Myocyte (in vitro differentiated cells): ENCODE results near the gene HLA-DQB1. TPM values are rescaled to one million over a fixed set of nuclear protein-coding genes. Genes with fewer than 3 reads are reported as not detected.
"Not testable (repeated sequence)": the region's sequence is repeated elsewhere in the genome, so short reads cannot be mapped to it uniquely, and the experiment has no call there.

Experiments
- DNase-seq: peaks from one replicate; pipeline ENCODE4 v3.0.0-alpha.2; 2012; ENCODE audit warnings: low read depth
- polyA plus RNA-seq: library from polyadenylated mRNA; unstranded; fragments of >200 nt; gene quantifications from one replicate; pipeline ENCODE4 v1.2.1, GENCODE V29; 2012; ENCODE audit warnings: missing spikeins
- total RNA-seq: library from RNA; depleted of rRNA; stranded (reverse); fragments of >200 nt; gene quantifications from 2 replicates; pipeline ENCODE4 v1.2.3, GENCODE V29; 2014

Gene HLA-DQB1
- total RNA-seq, result not detected in 2 replicates
- not detected for polyA plus RNA-seq

- peak; percentile 6 for DNase-seq
Observed at GRCh38 chr6:32666420-32667300, at the start of gene HLA-DQB1. Gene HLA-DQB1 (minus strand): TSS chr6:32666657. CDS start chr6:32666607, 50 bp downstream.

GRCh38 chr6:32713241-32713640 lies 46.8 kb upstream of the HLA-DQB1 start:
- DNase-seq, result no peak

DNA sequence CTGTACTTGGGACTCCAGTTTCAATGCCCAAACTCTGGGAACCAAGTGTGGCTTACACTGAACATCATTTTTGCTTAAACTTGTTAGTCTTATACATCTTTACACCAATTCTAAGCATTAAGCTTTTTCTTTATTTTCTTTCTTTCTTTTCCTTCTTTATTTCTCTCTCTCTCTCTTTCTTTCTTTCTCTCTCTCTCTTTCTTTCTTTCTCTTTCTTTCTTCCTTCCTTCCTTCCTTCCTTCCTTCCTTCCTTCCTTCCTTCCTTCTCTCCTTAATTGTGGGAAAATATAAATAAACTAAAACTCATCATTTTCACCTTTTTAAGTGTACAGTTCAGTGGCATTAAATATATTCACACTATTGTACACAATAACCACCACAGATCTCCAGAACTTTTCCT lies 43.2 kb upstream of the HLA-DQB1 start:
- DNase-seq, result no peak

- not testable (repeated sequence) for DNase-seq
Observed at GRCh38 chr6:32705164-32705563, 38.7 kb upstream of the HLA-DQB1 start.

DNA sequence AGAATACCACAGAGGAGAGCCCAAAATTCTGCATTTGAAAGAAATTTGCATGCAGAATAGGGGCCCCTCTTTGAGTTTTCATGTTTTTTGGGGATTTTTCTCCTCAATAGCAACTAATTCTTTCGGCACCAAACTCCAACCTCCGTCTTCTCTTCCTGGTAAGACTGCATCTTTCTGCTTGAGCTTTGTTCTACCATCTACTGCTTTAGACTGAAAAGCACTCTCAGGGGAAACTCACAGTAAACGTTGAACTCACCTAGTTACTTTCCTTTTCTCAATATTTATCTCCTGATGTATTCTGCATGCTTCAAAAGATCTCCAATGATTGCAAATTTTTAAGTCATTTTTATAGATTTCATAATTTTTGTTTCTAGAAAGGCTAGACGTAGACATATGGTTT lies 36.9 kb upstream of the HLA-DQB1 start:
- DNase-seq, result no peak

- DNase-seq, result peak; percentile 71
Observed at GRCh38 chr6:32700391-32701040, 34.1 kb upstream of the HLA-DQB1 start.

DNA sequence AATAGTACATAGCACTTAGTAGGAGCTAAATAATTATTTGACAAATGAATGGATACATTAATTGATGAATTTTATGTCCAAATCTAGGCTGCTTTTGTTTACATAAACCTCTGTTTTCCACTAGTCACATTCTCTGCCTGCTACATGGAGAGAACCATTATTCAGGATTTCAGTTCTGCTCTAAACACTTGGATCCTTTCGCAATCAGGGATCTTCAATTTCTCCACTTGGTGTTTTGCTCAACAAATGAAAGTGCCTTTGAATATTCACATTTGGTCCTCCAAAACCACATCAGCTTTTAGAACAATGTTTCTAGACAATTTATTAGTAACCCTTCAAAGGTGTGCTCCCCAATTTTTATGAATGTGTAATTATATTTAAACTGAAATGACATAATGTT lies 30.6 kb upstream of the HLA-DQB1 start:
- no peak for DNase-seq

- DNase-seq, result no peak
Observed at GRCh38 chr6:32692019-32692418, 25.6 kb upstream of the HLA-DQB1 start.

DNA sequence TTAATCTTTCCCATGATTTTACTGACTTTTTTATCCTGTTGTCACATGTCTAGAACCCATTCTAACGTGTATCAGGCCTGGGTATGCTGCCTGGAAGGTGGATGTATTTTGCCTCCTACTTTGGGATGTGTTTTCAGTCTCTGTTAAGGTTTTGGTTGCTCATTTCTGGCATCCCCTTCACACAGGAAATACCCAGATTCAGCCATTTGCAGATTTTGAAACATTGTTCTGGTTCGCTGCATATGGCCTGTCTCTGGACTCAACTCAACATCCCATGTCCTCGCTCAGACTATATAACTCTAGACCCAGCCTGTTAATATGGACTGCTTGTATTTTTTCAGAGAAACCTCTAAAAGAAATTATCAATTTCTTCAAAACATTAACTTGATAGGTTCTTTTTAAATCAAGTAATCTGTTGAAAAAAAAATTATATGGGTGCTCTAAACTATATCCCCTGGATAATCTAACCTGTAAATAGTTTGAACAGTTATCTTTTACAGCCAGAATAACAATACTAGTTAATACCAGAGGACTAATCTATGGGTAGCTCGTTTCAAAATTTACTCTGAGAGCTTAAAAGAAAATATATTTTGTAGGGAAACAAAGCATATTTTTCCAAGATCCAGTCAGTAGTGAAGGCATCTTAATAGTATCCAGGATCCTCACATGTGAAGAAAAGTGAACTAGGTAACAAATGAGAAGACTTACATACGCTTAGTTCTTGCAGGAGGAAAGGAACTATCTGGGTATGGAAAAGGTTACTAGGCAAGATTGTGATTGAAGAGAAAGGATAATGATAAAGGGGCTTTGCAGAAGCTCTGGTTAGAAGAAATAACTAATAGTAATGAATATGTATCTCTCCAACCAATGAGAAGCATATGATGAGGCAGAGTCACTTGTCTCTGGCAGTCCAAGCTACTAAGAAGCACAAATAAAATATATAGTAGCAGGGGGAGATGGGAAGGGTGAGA lies 23.4 kb upstream of the HLA-DQB1 start:
- no peak for DNase-seq

DNA sequence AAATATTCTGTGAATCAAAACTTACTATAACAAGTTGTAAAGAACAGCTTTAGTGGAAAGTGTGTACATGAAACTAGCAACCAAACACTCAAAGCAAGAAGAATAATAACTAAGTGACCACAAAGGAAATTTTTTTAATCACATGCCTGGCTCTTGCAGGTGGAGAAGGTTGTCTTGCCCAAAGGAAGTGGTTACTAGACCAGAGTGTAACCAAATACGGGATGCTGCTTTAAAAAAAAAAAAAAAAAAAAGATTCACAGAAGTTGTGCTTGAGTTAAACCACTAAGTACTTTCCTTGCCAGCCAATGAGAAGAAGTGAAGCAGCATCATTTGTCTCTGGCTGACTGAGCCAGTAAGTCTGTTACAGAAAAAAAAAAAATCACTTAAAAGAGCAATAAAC lies 19.1 kb upstream of the HLA-DQB1 start:
- peak; percentile 12 for DNase-seq

GRCh38 chr6:32684246-32684645 lies 17.8 kb upstream of the HLA-DQB1 start:
- DNase-seq, result no peak

DNA sequence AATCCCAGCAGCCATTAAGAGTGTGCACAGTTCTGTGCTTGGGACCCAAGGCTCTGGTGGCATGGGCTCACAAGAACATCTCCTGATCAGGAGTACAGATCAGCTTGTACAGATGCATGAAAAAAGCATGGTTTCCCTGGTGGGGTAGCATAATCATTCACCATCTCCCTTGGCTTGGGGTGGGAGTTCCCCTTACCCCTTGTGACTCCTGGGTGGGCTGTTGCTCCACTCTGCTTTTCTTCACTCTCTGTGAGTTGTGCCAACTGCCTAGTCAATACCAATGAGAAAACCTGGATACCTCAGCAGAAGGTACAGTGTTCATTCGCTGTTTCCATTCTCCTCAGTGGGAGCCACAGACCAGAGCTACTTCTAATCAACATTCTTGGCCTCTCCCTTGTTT lies 13.6 kb upstream of the HLA-DQB1 start:
- DNase-seq, result no peak

GRCh38 chr6:32679492-32679891 lies 13.0 kb upstream of the HLA-DQB1 start:
- no peak for DNase-seq

GRCh38 chr6:32674123-32674522 lies 7.7 kb upstream of the HLA-DQB1 start:
- not testable (repeated sequence) for DNase-seq

GRCh38 chr6:32671908-32672307 lies 5.5 kb upstream of the HLA-DQB1 start:
- DNase-seq, result not testable (repeated sequence)

DNA sequence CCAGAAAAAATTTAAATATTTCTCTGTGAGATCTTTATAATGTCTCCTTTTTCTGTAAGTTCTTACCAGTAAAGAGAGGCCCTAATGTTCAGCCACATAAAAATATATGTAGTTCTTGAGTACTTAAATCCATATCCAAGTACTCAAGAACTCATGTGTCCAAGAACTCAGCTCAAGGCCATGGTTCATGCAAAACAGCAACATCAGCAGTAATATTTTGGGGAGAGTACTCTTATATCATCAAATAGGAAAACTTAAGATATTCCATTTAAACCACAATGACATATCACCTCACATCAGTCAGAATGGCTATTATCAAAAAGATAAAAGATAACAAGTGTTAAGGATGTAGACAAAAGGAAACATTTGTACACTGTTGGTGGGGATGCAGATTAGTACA lies 3.4 kb upstream of the HLA-DQB1 start:
- no peak for DNase-seq

DNA sequence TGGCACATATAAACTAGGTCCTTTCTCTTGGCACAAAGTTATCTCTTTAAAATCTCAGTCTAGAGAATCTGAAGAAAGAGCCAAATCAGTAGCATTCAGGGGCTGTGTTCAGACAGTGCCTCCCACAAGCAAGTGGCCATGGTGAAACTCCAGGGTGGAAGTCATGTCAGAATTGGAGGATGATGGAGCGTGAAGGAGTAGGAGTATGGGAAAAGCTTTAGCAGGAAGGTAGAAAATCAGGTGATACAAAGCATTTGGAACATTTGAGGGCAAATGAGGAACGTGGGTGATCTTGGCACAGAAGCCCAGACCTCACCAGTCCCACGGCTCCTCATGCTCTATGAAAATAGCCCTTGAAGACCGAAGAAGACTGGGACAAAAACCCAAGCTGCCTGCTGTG lies 2.8 kb upstream of the HLA-DQB1 start:
- DNase-seq, result no peak

DNA sequence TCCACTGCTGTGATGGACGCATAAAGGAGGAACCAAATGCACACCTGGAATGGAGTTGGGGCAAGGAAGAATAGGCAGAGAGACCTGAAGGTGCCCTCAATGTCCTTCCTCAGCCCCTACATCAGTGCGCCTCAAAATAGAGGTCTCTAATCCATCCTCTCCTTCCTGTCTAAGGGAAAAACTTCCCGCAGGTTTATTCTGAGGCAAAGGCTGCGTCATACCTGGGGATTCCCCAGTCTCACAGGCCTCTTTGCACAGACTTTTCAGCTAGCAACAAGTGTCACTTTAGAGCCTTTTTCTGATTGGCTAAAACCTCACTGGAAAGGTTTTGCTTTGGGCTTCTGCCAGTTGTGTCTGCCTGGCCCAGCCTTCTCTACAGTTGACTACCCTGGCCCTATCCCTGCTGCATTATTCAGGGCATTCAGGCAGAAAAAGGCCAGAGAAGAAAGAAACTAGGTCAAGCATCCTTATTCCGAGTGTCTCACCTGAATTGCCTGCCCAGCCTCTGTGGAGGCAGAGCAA lies 1.8 kb upstream of the HLA-DQB1 start:
- DNase-seq, result no peak

GRCh38 chr6:32665661-32666060 lies 796 bp downstream of the HLA-DQB1 start:
- DNase-seq, result no peak

DNA sequence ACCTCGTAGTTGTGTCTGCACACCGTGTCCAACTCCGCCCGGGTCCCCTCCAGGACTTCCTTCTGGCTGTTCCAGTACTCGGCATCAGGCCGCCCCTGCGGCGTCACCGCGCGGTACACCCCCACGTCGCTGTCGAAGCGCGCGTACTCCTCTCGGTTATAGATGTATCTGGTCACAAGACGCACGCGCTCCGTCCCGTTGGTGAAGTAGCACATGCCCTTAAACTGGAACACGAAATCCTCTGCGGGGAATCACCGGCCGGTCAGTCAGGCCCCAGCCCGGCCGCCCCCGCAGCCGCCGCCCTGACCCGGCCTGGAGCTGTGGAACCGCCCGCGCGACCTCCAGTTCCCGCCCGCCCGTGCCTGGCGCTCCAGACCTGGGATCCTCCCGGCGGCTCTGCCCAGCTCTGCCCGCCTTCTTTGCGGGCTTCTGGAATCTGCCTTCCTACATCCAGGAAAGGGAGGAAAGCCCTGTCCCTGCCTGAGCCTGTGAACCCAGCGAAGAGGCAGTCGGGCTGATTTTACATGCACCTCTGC lies 1.6 kb downstream of the HLA-DQB1 start:
- DNase-seq, result no peak

GRCh38 chr6:32664354-32664753 lies 2.1 kb downstream of the HLA-DQB1 start:
- no peak for DNase-seq
